ENCODE measurements around the gene UCN. TPM values are rescaled to one million over a fixed set of nuclear protein-coding genes. Genes with fewer than 3 reads are reported as not detected.

Gene UCN
- total and polyA plus RNA-seq, 2 of the 4 experiments (the other 2 are of a cell fraction) = 0.22 TPM; not detected in 1

DNA sequence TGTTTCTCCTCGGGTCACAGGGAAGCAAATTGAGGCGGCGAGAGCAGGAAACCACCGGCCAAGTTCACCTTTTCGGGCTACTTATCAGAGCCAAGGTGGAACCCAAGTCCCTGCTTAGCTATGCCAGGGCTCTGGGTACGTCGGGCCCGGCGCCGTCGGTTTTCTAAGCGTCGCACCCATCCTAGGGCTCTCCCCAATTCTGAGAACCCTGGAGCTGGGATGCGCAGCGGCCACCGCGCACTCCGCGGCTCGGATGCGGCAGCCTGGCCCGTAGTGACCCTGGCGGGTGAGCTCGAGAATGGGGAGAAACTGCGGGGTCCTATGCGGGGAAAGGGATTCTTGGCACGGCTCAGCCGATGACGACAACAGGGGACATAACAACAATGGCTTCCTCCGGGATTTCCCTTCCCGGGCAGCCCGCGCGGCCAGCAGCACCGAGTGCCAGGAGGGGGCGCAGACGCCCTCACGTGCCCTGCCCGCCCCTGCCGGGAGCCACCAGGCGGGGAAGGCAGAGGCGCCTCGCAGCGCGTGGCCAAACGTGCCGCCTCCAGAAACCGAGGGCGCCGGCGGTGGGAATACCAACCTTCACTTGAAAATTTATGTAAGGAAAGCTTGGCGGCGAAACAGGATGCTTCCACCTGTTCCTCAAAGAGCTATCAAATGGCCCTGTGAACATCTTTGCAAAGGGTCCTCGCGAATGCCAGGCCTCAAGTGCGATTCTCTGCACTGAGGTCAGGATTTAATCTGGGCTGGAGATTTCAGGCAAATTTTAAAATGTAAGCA lies 43.3 kb downstream of the UCN start:
- peak; percentile 75 for ATAC-seq (ENCODE audit: low read depth)

More for the DNA sequence above, 43.3 kb downstream of the UCN start:
- dilution Hi-C loops (cut with HindIII; ENCODE audit: low sequenced_read_pairs, unreplicated experiment) = no loop called here
- CTCF ChIA-PET = interaction anchor here (0.7 to 2.8 kb wide), 6 partner anchors 9 to 39 kb away, joined by 3 to 8 read pairs (median 4); no protein-coding TSS in a partner anchor
- H3K79me1 ChIP-seq (ENCODE audit: low read depth in 1 of 2, low read length in 2 of 2) = no peaks in the 10 kb centered on the region
- TF ChIP-seq FOS (IDR thresholded peaks at IDR 0.05; ENCODE audit: low read depth, low read length) (no peak), BHLHE40 (IDR thresholded peaks at IDR 0.05; ENCODE audit: low read depth, low read length) (peak; percentile 98), MAZ (IDR thresholded peaks at IDR 0.05; ENCODE audit: borderline replicate concordance, low read depth, low read length) (peak; percentile 46; the same call in 1 of the 2 replicates), SMC3 (IDR thresholded peaks at IDR 0.05; ENCODE audit: low read depth, low read length) (peak; percentile 47), RFX5 (IDR thresholded peaks at IDR 0.05; ENCODE audit: low read depth, low read length) (no peak), USF2 (IDR thresholded peaks at IDR 0.05; ENCODE audit: low read depth, low read length) (peak; percentile 81), MXI1 (IDR thresholded peaks at IDR 0.05; ENCODE audit: borderline replicate concordance, low read depth, low read length) (peak; percentile 40; the same call in 1 of the 2 replicates), RAD21 (IDR thresholded peaks at IDR 0.05; ENCODE audit: low read length) (peak; percentile 50), CTCF (conservative IDR thresholded peaks at IDR 0.05; ENCODE audit: low read depth, low read length) (peak; percentile 63)
- H4K8ac ChIP-seq (ENCODE audit: low read depth in 2 of 2, low read length in 2 of 2) = no peak overlapping the region
- H3K4ac ChIP-seq (ENCODE audit: low read depth, low read length) = no peak overlapping the region
- no peak overlapping the region for H3K23ac ChIP-seq (ENCODE audit: low read depth, low read length)
- DNase-seq = peak; percentile 35
- no peak overlapping the region for H2BK20ac ChIP-seq (ENCODE audit: low read depth, low read length)
- no peak overlapping the region for H4K5ac ChIP-seq (ENCODE audit: low read depth, low read length)
- H3K9me3 ChIP-seq (ENCODE audit: control insufficient read depth, insufficient read depth, low read length) = no peaks in the 10 kb centered on the region; the same call in 1 of the 2 replicates
- WGBS, 2 experiments (ENCODE audit: extremely low coverage in 2 of 2, insufficient read length in 1 of 2) = 4% methylated on average over 44 of the region's 56 CpGs; no CpG with 5 or more reads in 1 of the 2 experiments
- no TSS peak for BruUV-seq (replicated peaks)
- no peak overlapping the region for H2AK5ac ChIP-seq (ENCODE audit: low read depth, low read length)
- in situ Hi-C loops (cut with MboI; ENCODE audit: low sequenced_read_pairs) = no loop called here
- no peak overlapping the region for H3K9ac ChIP-seq (ENCODE audit: low read depth, low read length)
- no peak overlapping the region for H3K18ac ChIP-seq (ENCODE audit: low read depth, low read length)
- H4K91ac ChIP-seq (ENCODE audit: insufficient read depth, low read depth, low read length) = no peak overlapping the region
- no peak overlapping the region for H2BK15ac ChIP-seq (ENCODE audit: low read depth, low read length)
- H4K20me1 ChIP-seq (ENCODE audit: insufficient read depth, low read length) = no peaks in the 10 kb centered on the region
- H3K4me2 ChIP-seq (ENCODE audit: low read depth, low read length) = peak overlapping the region; percentile 83
- peaks cover 82% of the 10 kb centered on the region for H3K27me3 ChIP-seq (ENCODE audit: control insufficient read depth, insufficient read depth, low read length)
- H2AFZ ChIP-seq (replicated peaks; ENCODE audit: low read length, poor library complexity) = peak overlapping the region; percentile 92
- H3K4me1 ChIP-seq (ENCODE audit: control insufficient read depth, insufficient read depth, low read length) = peaks cover 4% of the 10 kb centered on the region; the same call in 1 of the 2 replicates
- no peaks in the 10 kb centered on the region for H3K36me3 ChIP-seq (ENCODE audit: control insufficient read depth, insufficient read depth, low read length)
- POLR2A ChIA-PET (ENCODE audit: unreplicated experiment) = no interaction called here
- intact Hi-C loops (cut with micrococcal nuclease) = no loop called here
- peak overlapping the region; percentile 34 for H3K4me3 ChIP-seq (ENCODE audit: insufficient read depth, low read depth, low read length)
- H2BK120ac ChIP-seq (ENCODE audit: low read depth, low read length) = no peak overlapping the region
- no peaks in the 10 kb centered on the region for H3K9me1 ChIP-seq (ENCODE audit: insufficient read depth, low read length)
- H3K27ac ChIP-seq (ENCODE audit: insufficient read depth, low read length) = no peak overlapping the region
- no peak overlapping the region for H3K14ac ChIP-seq (replicated peaks; ENCODE audit: low read depth, low read length)
- H3K56ac ChIP-seq (ENCODE audit: extremely low read depth, insufficient read depth, low read length) = no peak overlapping the region
- no peak overlapping the region for H2AK9ac ChIP-seq (replicated peaks; ENCODE audit: low read depth, low read length, poor library complexity)
- no peak overlapping the region for H2BK5ac ChIP-seq (ENCODE audit: low read depth, low read length, poor library complexity, severe bottlenecking)

All from IMR-90 (cell line).